Stimulated activated CD4-positive, alpha-beta T cell treated with anti-CD3 and anti-CD28 coated beads, TNF-alpha, amount 100 ng/mL, for 24 hours (primary cell): ENCODE results near the gene C2CD5.
A peak's percentile ranks its signal among the peaks of the same experiment; 100 is the strongest.
"Not testable (repeated sequence)": the region's sequence is repeated elsewhere in the genome, so short reads cannot be mapped to it uniquely, and the experiment has no call there.

Experiments used
- DNase-seq, 3 experiments: peaks; one replicate each; pipeline ENCODE4 v3.0.0-alpha.2; 2020; ENCODE audit warnings: low read depth in 3 of 3

The C2CD5 gene

GRCh38 chr12:22544038-22544979 lies at the start of gene C2CD5:
TSS of gene C2CD5 (minus strand) at chr12:22544542. CDS start at chr12:22544150, 392 bp downstream.
- DNase-seq: peak; percentile 88 to 94 (median 93)

- no peak for DNase-seq
These were observed 49.5 kb upstream of the C2CD5 start for GRCh38 chr12:22593864-22594263.

- DNase-seq: no peak
These were observed 44.5 kb upstream of the C2CD5 start for GRCh38 chr12:22588817-22589216.

GRCh38 chr12:22578328-22578727 lies 34.0 kb upstream of the C2CD5 start:
- DNase-seq: no peak

- no peak for DNase-seq
These were observed 33.3 kb upstream of the C2CD5 start for GRCh38 chr12:22577667-22578066.

- DNase-seq: no peak
These were observed 32.1 kb upstream of the C2CD5 start for GRCh38 chr12:22576473-22576872.

GRCh38 chr12:22576065-22576464 lies 31.7 kb upstream of the C2CD5 start:
- no peak for DNase-seq

GRCh38 chr12:22574921-22575320 lies 30.6 kb upstream of the C2CD5 start:
- DNase-seq: no peak

GRCh38 chr12:22573181-22573580 lies 28.8 kb upstream of the C2CD5 start:
- DNase-seq: no peak

- no peak for DNase-seq
These were observed 24.9 kb upstream of the C2CD5 start for GRCh38 chr12:22569253-22569652.

- no peak for DNase-seq
These were observed 18.0 kb upstream of the C2CD5 start for GRCh38 chr12:22562036-22563028.

GRCh38 chr12:22554750-22555149 lies 10.4 kb upstream of the C2CD5 start:
- DNase-seq: not testable (repeated sequence)

- no peak for DNase-seq
These were observed 7.3 kb upstream of the C2CD5 start for GRCh38 chr12:22551624-22552023.

- DNase-seq: no peak
These were observed 913 bp upstream of the C2CD5 start for GRCh38 chr12:22545255-22545654.

- peak; percentile 22 to 48 (median 25) for DNase-seq
These were observed 900 bp downstream of the C2CD5 start for GRCh38 chr12:22543246-22544037.

GRCh38 chr12:22541496-22542155 lies 2.7 kb downstream of the C2CD5 start:
- no peak for DNase-seq

- no peak for DNase-seq
These were observed 5.3 kb downstream of the C2CD5 start for GRCh38 chr12:22539055-22539454.

- no peak for DNase-seq
These were observed 6.0 kb downstream of the C2CD5 start for GRCh38 chr12:22538311-22538710.

GRCh38 chr12:22536971-22537544 lies 7.3 kb downstream of the C2CD5 start:
- DNase-seq: no peak

GRCh38 chr12:22536346-22536945 lies 7.9 kb downstream of the C2CD5 start:
- no peak for DNase-seq
